Measurements from ENCODE around the gene SCLY.

DNA sequence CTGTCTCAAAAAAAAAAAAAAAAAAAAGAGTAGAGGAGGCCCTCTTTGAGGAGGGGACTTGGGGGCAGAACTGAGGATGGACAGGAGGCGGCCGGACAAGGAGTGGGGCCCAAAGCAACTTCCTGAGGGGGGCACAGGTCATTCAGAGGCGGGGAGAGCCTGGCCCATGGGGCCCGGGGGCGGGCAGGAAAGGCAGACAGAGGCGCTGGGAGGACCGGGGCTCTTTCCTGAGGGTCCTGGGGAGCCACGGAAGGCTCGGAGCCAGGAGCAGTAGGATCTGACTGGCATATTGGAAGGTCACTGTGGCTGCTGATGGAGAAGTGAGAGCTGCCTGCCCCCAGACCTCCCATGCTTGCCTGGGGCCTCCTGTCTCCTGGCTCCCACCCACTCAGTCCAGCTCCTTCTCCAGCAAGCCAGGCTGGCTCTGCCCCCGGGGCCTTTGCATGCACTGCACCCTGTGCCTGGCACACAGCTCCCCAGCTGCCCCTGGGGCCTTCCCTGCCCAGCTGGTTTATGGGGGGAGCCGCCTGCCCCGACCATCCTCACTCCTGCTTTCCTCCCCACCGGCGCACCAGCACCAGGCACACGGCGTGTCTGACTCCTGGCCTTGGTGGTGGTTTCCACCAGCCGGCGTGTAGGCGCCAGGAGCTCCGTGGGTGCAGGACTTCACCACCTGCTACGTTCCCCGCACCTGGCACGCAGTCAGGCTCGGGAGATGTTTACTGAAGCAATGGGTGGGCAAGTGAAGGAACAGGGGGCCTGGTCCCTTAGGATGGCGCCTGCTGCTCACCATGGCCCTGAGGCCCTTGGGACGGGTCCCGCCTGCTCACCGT lies 44.9 kb downstream of the SCLY start:
- TF ChIP-seq, protein P1, sequence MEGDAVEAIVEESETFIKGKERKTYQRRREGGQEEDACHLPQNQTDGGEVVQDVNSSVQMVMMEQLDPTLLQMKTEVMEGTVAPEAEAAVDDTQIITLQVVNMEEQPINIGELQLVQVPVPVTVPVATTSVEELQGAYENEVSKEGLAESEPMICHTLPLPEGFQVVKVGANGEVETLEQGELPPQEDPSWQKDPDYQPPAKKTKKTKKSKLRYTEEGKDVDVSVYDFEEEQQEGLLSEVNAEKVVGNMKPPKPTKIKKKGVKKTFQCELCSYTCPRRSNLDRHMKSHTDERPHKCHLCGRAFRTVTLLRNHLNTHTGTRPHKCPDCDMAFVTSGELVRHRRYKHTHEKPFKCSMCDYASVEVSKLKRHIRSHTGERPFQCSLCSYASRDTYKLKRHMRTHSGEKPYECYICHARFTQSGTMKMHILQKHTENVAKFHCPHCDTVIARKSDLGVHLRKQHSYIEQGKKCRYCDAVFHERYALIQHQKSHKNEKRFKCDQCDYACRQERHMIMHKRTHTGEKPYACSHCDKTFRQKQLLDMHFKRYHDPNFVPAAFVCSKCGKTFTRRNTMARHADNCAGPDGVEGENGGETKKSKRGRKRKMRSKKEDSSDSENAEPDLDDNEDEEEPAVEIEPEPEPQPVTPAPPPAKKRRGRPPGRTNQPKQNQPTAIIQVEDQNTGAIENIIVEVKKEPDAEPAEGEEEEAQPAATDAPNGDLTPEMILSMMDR (IDR thresholded peaks at IDR 0.05): no peak
- TF ChIP-seq POLR2A (IDR thresholded peaks at IDR 0.05) (no peak), POLR2AphosphoS5 (IDR thresholded peaks at IDR 0.05; ENCODE audit: insufficient read depth in 1 of 2, low read depth in 1 of 2) (no peak)

Data from vagina (tissue), 2 donors.